GM21619 (cell line): ENCODE results near the gene MRPS16.

Source experiments
- ATAC-seq: cut with Tn5 transposase; IDR thresholded peaks from one replicate; pipeline ENCODE4 v1.9.1; 2021; ENCODE audit not compliant: unreplicated experiment

Gene MRPS16

GRCh38 chr10:73205081-73205480 is 47.4 kb downstream of the MRPS16 start:
- ATAC-seq: no peak
